ENCODE measurements around the gene CACNA1G.

Gene CACNA1G

GRCh38 chr17:50590946-50591737 lies 30.6 kb downstream of the CACNA1G start:
- DNase-seq, result no peak

DNA sequence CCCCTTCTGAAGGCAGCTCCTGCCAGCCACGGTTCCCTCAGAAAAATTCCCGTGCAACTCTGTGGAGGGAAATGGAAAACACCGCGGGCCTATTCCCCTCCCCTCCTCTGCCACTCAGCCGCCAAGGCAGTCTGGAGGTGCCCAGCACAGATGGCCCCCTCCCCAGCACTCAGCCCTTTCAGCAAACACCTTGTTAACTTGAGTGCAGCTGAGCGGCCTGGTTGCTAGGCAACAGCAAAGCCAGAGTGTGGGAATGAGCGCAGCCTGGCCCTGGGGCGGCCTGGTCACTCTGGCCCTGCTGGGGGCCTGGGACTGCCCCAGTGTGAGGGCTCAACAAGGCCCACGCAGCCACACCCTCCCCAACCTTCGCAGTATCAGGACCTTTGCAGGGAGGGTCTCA lies 32.8 kb downstream of the CACNA1G start:
- DNase-seq, result no peak

- DNase-seq, result no peak
Measured at GRCh38 chr17:50594128-50594823, 33.8 kb downstream of the CACNA1G start.

DNA sequence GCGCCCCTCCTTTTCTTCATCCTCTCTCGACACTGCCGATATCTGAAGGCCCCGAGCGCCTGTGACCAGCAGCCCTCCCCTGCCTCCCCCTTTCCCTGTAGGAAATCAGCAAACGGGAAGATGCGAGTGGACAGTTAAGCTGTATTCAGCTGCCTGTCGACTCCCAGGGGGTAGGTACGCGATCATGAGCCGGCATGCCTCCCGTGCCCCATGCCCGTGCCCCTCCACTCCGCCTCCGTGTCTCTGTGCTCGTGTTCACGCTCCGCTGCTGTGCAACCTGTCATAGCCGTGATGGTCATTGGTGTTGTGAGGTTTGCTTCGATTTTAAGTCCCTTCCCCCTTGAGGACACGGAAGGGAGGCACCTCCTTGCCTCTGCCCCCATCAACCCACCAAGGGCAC lies 34.4 kb downstream of the CACNA1G start:
- DNase-seq, result no peak

- DNase-seq, result no peak
Measured at GRCh38 chr17:50596191-50597037, 35.9 kb downstream of the CACNA1G start.

GRCh38 chr17:50598487-50598886 lies 38.0 kb downstream of the CACNA1G start:
- no peak for DNase-seq

GRCh38 chr17:50599606-50600005 lies 39.1 kb downstream of the CACNA1G start:
- DNase-seq, result no peak

DNA sequence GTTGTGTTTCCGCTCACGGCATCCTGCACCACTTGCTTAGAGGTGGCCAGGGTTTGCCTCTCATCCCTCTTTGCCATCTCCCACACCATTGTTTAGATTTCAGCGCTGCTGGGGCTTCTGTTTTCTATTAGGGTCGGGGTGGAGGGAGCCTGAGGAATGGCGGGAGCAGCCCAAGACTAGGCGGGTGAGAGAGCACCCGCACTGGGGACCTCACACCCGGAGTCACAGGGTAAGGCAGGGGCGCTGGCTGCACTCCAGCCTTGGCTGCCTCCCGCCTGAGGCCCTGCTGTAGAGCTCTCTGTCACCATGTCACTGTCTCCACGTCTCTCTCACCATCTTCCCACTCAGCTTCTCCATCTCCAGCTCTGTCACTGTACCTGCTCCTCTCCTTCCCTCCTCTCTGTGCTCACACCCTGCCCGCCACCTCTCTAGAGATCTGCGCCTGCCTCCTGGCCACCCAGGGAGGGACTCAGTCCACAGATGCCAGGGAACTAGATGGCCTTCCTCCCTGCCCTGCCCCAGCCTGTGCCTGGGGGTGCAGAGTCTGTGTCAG lies 41.4 kb downstream of the CACNA1G start:
- no peak for DNase-seq

DNA sequence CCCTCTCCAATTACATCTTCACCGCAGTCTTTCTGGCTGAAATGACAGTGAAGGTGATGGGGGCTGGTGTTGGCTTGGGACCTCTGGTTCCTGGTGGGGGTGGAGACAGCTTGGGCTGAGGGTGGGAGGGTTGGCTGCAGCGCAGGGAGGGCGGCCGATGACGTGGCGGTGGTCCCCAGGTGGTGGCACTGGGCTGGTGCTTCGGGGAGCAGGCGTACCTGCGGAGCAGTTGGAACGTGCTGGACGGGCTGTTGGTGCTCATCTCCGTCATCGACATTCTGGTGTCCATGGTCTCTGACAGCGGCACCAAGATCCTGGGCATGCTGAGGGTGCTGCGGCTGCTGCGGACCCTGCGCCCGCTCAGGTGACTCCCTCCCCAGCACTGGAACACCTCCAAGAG lies 42.3 kb downstream of the CACNA1G start:
- DNase-seq, result no peak

DNA sequence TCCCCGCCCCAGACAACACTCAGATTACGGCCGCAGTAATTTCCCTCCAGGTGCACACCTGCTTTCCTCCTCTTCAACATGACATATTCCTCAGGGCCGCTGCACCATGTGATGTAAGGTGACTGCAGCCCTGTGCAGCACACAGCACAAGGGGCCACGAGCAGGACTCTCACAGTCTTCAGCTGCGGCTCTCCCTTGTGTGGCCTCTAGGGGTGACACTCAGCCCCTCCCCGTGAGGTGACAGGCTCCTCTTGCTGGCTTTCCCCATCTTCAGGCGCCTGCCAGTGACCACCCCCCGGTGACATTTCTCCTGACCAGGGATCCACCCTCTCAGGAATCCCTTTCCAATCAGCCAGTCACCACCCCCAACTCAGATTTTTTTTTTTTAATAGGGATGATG lies 42.8 kb downstream of the CACNA1G start:
- DNase-seq, result no peak

- no peak for DNase-seq
Measured at GRCh38 chr17:50604513-50604912, 44.0 kb downstream of the CACNA1G start.

GRCh38 chr17:50605429-50605828 lies 44.9 kb downstream of the CACNA1G start:
- DNase-seq, result no peak

GRCh38 chr17:50607522-50608175 lies 47.1 kb downstream of the CACNA1G start:
- no peak for DNase-seq

DNA sequence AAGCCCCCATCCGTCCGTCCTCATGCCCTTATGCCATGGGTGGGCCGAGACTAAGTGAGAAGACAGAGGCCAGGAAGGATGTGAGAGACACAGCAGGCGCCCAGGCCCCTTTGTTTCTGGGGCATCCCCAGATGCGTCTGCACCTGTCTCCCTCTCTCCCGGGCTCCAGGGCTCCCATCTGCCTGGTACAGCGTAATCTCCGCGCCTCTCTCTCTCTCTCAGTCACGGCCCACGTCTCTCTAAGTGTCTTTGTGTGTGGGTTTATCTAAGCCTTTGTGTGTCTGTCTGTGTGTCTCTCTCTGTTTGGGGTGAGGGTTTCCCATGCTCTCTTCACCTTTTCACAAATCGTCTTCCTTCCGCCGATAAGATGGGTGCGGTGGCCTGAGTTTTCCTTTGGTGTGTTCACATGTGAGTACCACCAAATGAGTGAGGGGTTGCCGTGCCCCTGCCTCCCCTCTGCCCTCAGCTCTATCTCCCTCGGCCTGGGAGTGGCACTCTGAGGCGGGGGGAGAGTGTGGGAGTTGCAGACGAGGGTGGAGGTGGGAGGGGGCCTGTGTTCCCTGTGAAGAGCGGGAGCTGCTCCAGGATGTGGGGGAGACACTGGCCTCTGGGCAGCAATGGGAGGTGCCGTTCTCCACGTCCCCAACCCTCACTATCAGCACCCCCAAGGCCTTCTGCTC lies 48.3 kb downstream of the CACNA1G start:
- DNase-seq, result no peak

- DNase-seq, result no peak
Measured at GRCh38 chr17:50609380-50610074, 49.0 kb downstream of the CACNA1G start.

DNA sequence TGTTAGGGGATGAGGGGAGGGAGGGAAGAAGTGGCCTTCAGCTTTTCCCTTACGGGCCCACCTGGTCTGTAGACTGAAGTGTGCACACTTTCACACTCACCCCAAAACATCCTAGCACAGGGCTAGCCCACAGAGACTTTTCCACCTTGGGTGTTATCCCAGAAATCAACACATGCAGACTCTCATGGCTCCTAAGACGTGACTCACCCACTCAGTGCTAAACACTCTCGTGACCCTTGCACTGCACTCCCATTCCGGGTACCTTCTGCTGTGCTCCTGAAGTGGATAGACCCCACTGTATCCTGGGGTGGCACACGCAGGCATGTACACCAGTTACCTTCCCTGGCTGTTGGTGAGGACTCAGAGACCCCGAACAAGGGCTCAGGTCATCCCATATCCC lies 51.1 kb downstream of the CACNA1G start:
- DNase-seq, result no peak

DNA sequence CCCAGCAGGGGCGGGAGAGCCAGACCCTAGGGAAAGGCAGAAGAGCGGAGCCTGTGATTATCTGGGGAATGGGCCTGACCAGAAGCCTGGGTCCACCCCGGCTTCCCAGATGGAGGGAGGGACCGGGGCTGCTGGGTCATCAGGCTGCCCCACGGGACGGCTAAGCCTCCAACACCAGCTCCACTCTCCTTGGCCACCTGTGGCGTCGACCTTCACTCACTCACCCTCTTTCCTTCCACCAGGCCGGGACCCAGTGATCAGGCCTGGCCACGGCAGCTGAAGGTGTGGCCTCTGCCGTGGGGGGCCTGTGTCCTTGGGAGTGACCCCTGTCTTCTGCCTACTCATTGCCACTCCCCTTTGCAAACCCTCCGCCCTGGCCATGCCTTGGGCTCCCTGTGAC lies 51.8 kb downstream of the CACNA1G start:
- DNase-seq, result no peak

DNA sequence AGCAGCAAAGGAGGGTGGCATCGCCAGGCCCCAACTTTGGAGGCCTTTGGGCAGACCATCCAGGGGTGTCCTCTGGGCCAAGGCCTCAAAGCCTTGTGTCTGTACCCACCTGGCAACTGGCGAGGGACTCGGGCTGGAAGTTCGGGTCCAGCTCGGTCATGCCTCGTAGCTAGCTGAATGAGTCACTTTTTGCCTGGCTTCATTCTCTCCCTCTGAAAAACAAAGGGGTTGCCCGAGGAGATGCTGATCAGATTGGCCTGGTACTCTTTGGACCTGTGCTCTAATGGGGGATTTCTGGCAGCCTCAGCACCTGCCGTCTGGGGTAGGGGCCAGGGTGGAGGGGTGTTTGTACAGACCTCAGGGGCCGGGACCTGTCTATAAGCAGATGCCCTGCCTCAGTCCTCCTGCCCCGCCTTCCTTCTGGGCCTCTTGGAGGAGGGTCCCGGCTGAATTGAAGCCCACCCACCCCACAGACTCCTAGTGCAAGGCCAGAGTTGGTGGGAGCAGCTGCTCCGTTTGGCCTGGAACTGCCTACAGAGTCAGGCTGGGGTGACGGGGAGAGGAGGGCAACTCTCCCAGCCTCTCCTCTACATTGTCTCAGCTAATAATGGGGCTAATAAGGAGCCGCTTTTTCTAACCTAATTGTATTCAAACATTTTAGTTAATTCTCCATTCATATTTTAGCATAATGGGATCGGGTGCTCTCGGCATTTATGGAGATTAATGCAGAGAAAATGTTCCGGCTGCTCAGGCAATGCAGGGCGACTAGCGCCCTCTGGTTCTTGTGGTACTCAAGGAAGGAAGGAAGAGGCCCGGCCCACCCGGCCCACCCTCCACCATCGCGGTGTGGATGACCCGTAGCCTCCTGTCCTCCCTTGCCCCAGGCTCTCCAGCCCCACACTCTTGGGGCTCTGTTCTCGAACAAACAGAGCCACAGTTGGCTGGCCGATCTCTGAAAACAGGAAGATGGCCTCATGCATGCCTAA lies 52.8 kb downstream of the CACNA1G start:
- DNase-seq, result no peak

GRCh38 chr17:50614471-50615051 lies 54.0 kb downstream of the CACNA1G start:
- DNase-seq, result no peak

DNA sequence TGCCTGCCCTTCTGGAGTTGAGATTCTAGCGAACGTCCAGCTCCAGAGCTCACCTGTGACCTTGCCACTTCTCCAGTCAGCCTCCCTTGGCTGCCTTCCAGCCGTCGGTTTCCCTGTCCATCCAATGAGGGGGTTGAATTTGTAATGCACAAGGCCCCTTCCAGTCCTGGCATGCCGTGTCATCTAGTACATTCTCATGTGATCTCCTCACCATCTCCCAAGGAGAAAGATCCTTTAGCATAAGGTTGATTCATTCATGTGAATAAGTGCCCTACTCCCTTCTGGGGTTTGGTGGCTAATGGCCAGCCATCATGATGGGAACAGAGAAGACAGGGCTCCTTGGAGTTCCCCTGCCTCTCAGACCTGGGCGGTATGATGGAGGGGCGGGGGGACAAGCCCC lies 55.3 kb downstream of the CACNA1G start:
- no peak for DNase-seq

All from activated CD4-positive, alpha-beta T cell treated with anti-CD3 and anti-CD28 coated beads, Interleukin-2, amount 50 U/mL, for 4 hours (primary cell).